Measurements from ENCODE around the gene STH.
"Not testable (repeated sequence)": the region's sequence is repeated elsewhere in the genome, so short reads cannot be mapped to it uniquely, and the experiment has no call there.

Gene STH

DNA sequence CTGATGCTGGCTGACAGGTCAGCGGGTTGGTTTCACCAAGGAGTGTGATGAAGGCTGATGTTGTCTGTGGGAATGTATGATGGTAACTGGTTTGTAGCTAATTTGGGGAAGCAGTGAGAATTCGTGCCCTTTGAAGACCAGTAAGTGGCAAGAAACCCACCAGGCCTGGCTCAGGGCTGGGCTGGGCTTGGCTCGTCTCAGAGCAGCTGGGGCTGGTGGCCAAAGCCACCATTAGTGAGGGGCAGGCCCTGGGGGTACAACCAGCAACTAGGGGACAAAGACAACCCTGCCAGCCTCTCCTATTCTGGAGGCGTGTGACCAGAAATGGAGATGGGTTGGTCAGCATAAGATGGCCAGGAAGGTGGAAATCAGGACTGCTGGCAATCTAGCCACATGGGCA lies 13.0 kb upstream of the STH start:
- no peak for DNase-seq (ENCODE audit: low read depth)

DNA sequence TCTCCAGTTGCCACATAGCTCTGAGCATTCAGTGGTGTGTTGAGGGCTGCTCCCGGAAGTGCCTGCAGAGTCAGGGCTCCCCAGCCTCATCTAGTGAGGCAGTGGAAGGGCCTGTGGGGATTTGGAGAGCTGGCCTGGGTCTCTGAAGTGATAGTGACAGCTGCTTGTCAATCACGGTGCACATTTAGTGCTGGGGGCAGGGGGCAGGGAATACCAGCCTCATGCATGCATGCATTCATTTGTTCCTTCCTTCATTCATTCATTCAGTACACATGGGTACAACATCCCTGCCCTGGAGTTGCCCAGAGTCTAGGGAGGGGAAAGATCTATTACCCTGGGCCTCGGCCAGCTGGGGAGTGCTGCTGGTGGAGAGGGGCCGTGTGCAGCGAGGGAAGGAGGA lies 11.3 kb upstream of the STH start:
- no peak for DNase-seq (ENCODE audit: low read depth)

DNA sequence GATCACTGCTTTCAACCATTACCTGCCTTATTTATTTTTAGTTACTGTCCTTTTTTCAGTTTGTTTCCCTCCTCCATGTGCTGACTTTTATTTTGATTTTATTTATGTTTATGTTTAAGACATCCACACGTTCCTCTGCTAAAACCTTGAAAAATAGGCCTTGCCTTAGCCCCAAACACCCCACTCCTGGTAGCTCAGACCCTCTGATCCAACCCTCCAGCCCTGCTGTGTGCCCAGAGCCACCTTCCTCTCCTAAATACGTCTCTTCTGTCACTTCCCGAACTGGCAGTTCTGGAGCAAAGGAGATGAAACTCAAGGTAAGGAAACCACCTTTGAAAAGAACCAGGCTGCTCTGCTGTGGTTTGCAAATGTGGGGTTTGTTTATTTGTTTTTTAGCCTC lies 9.3 kb upstream of the STH start:
- no peak for DNase-seq (ENCODE audit: low read depth)

DNA sequence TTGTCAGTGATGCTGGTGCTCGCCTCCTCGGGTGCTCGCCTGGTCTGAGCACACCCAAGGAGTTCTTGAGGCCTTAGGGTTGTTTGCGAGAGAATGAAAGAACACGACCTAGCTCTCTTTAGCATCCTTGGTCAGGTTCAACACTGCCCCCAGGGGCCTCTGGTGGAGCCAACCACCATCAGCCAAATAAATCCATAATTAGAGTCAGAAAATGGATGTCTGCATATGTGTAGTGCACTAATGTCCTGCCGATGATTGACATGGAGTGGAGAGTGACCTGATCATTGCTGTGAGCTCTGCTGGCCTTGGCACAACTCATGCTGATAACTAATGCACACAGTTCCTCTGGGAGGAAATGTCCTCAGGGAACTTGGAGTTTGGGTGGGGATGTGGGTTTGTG lies 8.2 kb upstream of the STH start:
- DNase-seq (ENCODE audit: low read depth) = no peak

DNA sequence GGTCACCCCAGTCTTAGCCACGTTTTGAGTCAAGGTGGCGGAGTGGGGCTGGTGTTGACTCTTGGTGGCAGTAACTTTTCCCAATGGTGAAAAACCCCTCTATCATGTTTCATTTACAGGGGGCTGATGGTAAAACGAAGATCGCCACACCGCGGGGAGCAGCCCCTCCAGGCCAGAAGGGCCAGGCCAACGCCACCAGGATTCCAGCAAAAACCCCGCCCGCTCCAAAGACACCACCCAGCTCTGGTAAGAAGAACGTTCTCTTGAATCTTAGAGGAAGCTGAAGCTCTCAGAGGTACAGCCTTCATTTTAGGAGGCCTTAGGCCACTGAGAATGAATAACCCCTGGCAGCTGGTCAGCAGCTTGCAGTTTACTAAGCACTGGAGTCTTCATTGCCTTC lies 7.7 kb upstream of the STH start:
- no peak for DNase-seq (ENCODE audit: low read depth)

DNA sequence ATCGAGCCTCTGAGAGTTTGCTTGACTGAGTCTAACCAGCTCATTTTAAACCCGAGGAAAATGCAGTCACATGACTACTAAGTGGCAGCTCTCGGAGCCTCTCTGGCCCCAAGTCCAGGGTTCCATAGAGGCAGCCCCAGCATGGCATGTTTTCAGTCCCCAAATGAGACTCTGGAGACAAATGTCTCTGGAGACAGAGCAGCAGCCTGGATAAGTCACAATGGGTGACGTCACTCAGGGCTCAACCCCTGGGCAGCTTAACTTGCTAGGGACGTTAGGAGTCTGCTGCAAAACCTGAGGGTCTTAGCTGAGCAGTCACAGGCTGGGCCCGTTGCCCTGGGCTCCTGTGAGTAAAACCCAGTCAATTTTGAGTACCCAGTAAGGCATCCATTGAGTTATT lies 6.9 kb upstream of the STH start:
- no peak for DNase-seq (ENCODE audit: low read depth)

DNA sequence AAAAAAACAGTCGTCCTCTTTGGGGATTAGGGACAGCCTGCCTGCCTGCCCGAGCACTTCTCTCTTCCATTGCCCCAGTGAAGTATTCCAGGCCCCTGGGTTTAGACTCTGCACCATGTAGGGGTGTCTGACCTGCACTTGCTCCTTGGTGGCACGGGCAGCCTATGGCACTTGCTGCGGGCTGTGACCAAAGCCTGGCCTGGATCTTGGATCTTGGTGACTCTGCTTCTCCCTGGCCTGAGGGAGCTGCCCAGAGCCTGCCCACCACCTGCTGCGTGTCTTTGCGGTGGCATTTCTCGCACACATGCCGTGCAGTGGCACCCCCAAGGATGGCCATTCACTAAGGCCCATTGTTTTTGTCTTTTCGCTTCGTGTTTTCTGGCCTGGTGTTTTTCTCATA lies 6.1 kb upstream of the STH start:
- DNase-seq (ENCODE audit: low read depth) = no peak

DNA sequence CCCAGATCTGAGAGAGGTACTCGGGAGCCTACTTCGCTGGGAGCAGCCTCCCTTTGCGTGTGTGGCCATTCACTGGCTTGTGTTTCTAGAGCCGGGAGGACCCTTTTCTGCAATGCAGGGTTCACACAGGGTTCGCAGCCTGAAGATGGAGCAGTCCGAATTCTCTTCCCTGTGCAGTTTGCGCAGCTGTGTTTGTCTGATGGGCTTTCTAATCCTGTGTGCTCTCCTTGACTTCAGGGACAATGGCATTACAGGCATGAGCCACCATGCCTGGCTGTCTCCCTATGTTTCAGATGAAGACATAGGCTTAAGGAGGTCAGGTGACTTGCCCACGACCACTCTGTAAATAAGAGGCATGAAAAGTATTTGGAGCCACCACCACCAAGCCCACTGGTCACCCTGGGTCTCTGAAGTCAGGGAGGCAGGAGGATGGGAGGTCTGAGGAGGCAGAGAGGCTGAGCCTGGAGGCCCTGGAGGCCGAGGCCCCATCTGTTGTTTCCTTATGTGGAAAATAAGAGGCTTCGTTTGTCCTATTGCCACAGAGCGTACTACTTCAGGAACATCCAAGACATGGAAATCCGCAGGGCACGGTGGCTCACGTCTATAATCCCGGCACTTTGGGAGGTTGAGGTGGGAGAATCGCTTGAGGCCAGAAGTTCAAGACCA lies 5.0 kb upstream of the STH start:
- no peak for DNase-seq (ENCODE audit: low read depth)

DNA sequence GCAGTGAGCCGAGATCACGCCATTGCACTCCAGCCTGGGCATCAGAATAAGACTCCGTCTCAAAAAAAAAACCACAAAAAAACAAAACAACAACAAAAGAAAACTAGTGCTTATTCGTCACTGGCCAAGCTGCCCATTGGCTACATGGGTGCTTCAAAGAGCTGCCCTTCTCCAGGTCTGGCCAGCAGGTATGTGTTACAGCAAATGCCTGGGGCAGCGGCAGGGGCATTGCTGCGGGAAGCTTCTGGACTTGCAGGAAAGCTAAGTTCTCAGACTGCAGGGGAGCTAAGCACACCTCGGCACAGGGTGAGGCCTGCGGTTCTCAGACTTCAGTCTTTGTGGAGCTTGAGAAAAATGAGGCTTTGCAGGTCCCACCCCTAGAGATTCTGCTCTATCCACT lies 4.1 kb upstream of the STH start:
- no peak for DNase-seq (ENCODE audit: low read depth)

DNA sequence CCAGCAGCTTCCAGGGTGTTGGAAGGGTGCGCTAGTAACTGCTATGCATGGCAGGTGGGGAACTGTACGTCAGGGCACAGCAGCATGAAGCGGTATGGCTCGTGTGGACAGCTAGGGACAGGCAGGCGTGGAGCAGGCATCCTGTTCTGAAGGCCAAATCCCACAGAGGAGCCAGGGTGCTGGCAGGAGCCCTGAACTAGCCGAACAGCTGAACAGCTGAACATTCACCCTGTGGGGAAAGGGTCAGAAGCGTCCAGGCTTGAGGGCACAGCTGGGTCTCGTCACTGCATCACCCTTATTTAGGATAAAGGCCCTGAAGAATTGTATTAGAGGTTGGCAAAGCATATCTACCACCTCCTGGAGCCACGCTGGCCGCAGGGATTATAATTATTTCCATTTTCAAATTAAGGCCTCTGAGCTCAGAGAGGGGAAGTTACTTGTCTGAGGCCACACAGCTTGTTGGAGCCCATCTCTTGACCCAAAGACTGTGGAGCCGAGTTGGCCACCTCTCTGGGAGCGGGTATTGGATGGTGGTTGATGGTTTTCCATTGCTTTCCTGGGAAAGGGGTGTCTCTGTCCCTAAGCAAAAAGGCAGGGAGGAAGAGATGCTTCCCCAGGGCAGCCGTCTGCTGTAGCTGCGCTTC lies 3.3 kb upstream of the STH start:
- no peak for DNase-seq (ENCODE audit: low read depth)

DNA sequence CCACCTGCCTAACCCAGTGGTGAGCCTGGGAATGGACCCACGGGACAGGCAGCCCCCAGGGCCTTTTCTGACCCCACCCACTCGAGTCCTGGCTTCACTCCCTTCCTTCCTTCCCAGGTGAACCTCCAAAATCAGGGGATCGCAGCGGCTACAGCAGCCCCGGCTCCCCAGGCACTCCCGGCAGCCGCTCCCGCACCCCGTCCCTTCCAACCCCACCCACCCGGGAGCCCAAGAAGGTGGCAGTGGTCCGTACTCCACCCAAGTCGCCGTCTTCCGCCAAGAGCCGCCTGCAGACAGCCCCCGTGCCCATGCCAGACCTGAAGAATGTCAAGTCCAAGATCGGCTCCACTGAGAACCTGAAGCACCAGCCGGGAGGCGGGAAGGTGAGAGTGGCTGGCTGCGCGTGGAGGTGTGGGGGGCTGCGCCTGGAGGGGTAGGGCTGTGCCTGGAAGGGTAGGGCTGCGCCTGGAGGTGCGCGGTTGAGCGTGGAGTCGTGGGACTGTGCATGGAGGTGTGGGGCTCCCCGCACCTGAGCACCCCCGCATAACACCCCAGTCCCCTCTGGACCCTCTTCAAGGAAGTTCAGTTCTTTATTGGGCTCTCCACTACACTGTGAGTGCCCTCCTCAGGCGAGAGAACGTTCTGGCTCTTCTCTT lies 2.6 kb upstream of the STH start:
- no peak for DNase-seq (ENCODE audit: low read depth)

DNA sequence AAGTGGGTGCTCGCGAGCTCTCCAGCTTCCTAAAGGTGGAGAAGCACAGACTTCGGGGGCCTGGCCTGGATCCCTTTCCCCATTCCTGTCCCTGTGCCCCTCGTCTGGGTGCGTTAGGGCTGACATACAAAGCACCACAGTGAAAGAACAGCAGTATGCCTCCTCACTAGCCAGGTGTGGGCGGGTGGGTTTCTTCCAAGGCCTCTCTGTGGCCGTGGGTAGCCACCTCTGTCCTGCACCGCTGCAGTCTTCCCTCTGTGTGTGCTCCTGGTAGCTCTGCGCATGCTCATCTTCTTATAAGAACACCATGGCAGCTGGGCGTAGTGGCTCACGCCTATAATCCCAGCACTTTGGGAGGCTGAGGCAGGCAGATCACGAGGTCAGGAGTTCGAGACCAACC lies 1.9 kb upstream of the STH start:
- no peak for DNase-seq (ENCODE audit: low read depth)

DNA sequence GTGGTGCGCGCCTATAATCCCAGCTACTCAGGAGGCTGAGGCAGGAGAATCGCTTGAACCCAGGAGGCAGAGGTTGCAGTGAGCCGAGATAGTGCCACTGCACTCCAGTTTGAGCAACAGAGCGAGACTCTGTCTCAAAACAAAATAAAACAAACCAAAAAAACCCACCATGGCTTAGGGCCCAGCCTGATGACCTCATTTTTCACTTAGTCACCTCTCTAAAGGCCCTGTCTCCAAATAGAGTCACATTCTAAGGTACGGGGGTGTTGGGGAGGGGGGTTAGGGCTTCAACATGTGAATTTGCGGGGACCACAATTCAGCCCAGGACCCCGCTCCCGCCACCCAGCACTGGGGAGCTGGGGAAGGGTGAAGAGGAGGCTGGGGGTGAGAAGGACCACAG lies 1.4 kb upstream of the STH start:
- DNase-seq (ENCODE audit: low read depth) = no peak

DNA sequence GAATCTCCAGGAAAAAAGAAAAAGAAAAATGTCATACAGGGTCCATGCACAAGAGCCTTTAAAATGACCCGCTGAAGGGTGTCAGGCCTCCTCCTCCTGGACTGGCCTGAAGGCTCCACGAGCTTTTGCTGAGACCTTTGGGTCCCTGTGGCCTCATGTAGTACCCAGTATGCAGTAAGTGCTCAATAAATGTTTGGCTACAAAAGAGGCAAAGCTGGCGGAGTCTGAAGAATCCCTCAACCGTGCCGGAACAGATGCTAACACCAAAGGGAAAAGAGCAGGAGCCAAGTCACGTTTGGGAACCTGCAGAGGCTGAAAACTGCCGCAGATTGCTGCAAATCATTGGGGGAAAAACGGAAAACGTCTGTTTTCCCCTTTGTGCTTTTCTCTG lies 845 bp downstream of the STH start:
- no peak for DNase-seq (ENCODE audit: low read depth)

DNA sequence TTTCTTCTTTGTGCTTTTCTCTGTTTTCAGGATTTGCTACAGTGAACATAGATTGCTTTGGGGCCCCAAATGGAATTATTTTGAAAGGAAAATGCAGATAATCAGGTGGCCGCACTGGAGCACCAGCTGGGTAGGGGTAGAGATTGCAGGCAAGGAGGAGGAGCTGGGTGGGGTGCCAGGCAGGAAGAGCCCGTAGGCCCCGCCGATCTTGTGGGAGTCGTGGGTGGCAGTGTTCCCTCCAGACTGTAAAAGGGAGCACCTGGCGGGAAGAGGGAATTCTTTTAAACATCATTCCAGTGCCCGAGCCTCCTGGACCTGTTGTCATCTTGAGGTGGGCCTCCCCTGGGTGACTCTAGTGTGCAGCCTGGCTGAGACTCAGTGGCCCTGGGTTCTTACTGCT lies 1.2 kb downstream of the STH start:
- no peak for DNase-seq (ENCODE audit: low read depth)

DNA sequence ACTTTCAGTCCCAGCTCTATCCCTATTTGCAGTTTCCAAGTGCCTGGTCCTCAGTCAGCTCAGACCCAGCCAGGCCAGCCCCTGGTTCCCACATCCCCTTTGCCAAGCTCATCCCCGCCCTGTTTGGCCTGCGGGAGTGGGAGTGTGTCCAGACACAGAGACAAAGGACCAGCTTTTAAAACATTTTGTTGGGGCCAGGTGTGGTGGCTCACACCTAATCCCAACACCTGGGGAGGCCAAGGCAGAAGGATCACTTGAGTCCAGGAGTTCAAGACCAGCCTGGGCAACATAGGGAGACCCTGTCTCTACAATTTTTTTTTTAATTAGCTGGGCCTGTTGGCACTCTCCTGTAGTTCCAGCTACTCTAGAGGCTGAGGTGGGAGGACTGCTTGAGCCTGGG lies 1.7 kb downstream of the STH start:
- no peak for DNase-seq (ENCODE audit: low read depth)

DNA sequence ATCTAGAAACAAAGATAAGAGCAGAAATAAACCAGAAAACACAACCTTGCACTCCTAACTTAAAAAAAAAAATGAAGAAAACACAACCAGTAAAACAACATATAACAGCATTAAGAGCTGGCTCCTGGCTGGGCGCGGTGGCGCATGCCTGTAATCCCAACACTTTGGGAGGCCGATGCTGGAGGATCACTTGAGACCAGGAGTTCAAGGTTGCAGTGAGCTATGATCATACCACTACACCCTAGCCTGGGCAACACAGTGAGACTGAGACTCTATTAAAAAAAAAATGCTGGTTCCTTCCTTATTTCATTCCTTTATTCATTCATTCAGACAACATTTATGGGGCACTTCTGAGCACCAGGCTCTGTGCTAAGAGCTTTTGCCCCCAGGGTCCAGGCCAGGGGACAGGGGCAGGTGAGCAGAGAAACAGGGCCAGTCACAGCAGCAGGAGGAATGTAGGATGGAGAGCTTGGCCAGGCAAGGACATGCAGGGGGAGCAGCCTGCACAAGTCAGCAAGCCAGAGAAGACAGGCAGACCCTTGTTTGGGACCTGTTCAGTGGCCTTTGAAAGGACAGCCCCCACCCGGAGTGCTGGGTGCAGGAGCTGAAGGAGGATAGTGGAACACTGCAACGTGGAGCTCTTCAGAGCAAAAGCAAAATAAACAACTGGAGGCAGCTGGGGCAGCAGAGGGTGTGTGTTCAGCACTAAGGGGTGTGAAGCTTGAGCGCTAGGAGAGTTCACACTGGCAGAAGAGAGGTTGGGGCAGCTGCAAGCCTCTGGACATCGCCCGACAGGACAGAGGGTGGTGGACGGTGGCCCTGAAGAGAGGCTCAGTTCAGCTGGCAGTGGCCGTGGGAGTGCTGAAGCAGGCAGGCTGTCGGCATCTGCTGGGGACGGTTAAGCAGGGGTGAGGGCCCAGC lies 2.6 kb downstream of the STH start:
- DNase-seq (ENCODE audit: low read depth) = no peak

DNA sequence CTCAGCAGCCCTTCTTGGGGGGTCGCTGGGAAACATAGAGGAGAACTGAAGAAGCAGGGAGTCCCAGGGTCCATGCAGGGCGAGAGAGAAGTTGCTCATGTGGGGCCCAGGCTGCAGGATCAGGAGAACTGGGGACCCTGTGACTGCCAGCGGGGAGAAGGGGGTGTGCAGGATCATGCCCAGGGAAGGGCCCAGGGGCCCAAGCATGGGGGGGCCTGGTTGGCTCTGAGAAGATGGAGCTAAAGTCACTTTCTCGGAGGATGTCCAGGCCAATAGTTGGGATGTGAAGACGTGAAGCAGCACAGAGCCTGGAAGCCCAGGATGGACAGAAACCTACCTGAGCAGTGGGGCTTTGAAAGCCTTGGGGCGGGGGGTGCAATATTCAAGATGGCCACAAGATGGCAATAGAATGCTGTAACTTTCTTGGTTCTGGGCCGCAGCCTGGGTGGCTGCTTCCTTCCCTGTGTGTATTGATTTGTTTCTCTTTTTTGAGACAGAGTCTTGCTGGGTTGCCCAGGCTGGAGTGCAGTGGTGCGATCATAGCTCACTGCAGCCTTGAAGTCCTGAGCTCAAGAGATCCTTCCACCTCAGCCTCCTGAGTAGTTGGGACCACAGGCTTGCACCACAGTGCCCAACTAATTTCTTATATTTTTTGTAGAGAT lies 3.4 kb downstream of the STH start:
- DNase-seq (ENCODE audit: low read depth) = peak; percentile 64

DNA sequence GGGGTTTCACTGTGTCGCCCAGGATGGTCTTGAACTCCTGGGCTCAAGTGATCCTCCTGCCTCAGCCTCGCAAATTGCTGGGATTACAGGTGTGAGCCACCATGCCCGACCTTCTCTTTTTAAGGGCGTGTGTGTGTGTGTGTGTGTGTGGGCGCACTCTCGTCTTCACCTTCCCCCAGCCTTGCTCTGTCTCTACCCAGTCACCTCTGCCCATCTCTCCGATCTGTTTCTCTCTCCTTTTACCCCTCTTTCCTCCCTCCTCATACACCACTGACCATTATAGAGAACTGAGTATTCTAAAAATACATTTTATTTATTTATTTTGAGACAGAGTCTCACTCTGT lies 3.9 kb downstream of the STH start:
- no peak for DNase-seq (ENCODE audit: low read depth)

DNA sequence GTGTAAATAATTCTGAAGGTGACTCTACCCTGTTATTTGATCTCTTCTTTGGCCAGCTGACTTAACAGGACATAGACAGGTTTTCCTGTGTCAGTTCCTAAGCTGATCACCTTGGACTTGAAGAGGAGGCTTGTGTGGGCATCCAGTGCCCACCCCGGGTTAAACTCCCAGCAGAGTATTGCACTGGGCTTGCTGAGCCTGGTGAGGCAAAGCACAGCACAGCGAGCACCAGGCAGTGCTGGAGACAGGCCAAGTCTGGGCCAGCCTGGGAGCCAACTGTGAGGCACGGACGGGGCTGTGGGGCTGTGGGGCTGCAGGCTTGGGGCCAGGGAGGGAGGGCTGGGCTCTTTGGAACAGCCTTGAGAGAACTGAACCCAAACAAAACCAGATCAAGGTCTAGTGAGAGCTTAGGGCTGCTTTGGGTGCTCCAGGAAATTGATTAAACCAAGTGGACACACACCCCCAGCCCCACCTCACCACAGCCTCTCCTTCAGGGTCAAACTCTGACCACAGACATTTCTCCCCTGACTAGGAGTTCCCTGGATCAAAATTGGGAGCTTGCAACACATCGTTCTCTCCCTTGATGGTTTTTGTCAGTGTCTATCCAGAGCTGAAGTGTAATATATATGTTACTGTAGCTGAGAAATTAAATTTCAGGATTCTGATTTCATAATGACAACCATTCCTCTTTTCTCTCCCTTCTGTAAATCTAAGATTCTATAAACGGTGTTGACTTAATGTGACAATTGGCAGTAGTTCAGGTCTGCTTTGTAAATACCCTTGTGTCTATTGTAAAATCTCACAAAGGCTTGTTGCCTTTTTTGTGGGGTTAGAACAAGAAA lies 5.1 kb downstream of the STH start:
- no peak for DNase-seq (ENCODE audit: low read depth)

DNA sequence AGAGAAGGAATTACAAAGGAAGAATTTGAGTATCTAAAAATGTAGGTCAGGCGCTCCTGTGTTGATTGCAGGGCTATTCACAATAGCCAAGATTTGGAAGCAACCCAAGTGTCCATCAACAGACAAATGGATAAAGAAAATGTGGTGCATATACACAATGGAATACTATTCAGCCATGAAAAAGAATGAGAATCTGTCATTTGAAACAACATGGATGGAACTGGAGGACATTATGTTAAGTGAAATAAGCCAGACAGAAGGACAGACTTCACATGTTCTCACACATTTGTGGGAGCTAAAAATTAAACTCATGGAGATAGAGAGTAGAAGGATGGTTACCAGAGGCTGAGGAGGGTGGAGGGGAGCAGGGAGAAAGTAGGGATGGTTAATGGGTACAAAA lies 7.0 kb downstream of the STH start:
- DNase-seq (ENCODE audit: low read depth) = not testable (repeated sequence)

Measured in activated T-cell treated with anti-CD3 and anti-CD28 coated beads for 24 hours (primary cell).